GM12891 (cell line): ENCODE results near the gene KDM2B.
A peak's percentile ranks its signal among the peaks of the same experiment; 100 is the strongest.

Experiments
- POLR2A ChIP-seq: IDR thresholded peaks from 2 replicates; pipeline ENCODE4 v1.6.1; 2011; ENCODE audit warnings: low read depth, low read length, control low read depth
- POLR2AphosphoS5 ChIP-seq: IDR thresholded peaks from 2 replicates; pipeline ENCODE4 v1.6.1; 2011; ENCODE audit warnings: low read depth, low read length, control low read depth
- POU2F2 ChIP-seq: IDR thresholded peaks from 2 replicates; pipeline ENCODE4 v1.6.1; 2011; ENCODE audit warnings: low read depth, mild to moderate bottlenecking, control low read depth, low read length, moderate library complexity
- SPI1 ChIP-seq: IDR thresholded peaks from 2 replicates; pipeline ENCODE4 v1.6.1; 2011; ENCODE audit warnings: low read depth, low read length, control low read depth
- TAF1 ChIP-seq: IDR thresholded peaks from 2 replicates; pipeline ENCODE4 v1.6.1; 2011; ENCODE audit warnings: low read depth, low read length, control low read depth

GRCh38 chr12:121582583-121583333, 1.9 kb upstream of the KDM2B start:
- TF ChIP-seq POLR2A (no peak), POLR2AphosphoS5 (no peak), SPI1 (no peak), TAF1 (no peak), POU2F2 (0 out of 2 replicates have a peak, but pooled peaks have one; percentile 16)
